HepG2 (cell line): ENCODE results near the gene MTHFD1L. TPM values are rescaled to one million over a fixed set of nuclear protein-coding genes. Genes with fewer than 3 reads are reported as not detected.

ENCODE experiments used
- ETV6 ChIP-seq: sonication (generic); formaldehyde crosslinking; conservative IDR thresholded peaks from 2 replicates; pipeline ENCODE4 v1.4.0; 2020; ENCODE audit warnings: missing genetic modification reagents
- KDM6A ChIP-seq: IDR thresholded peaks from 2 replicates; pipeline ENCODE4 v1.6.1; 2016; ENCODE audit warnings: low read depth
- MAFG ChIP-seq: sonication (generic); formaldehyde crosslinking; IDR thresholded peaks from 2 replicates; pipeline ENCODE4 v1.5.1; 2020; ENCODE audit warnings: mild to moderate bottlenecking, missing genetic modification reagents
- MIER3 ChIP-seq: IDR thresholded peaks from 2 replicates; pipeline ENCODE4 v1.6.1; 2016; ENCODE audit warnings: missing compliant biosample characterization, borderline replicate concordance
- MYPOP ChIP-seq: sonication (generic); formaldehyde crosslinking; IDR thresholded peaks from 2 replicates; pipeline ENCODE4 v1.8.1; 2023; ENCODE audit warnings: mild to moderate bottlenecking, moderate library complexity, missing genetic modification reagents
- SAP130 ChIP-seq: IDR thresholded peaks from 2 replicates; pipeline ENCODE4 v1.6.1; 2016; ENCODE audit warnings: low read depth
- SIX4 ChIP-seq: sonication (generic); formaldehyde crosslinking; IDR thresholded peaks from 2 replicates; pipeline ENCODE4 v1.4.0; 2020; ENCODE audit warnings: missing genetic modification reagents
- SP4 ChIP-seq: sonication (generic); formaldehyde crosslinking; IDR thresholded peaks from 2 replicates; pipeline ENCODE4 v1.8.1; 2023; ENCODE audit warnings: mild to moderate bottlenecking, missing genetic modification reagents
- TARDBP ChIP-seq: sonication (generic); formaldehyde crosslinking; IDR thresholded peaks from 2 replicates; pipeline ENCODE4 v1.8.0; 2022; ENCODE audit warnings: mild to moderate bottlenecking, missing genetic modification reagents
- TRIM24 ChIP-seq: sonication (generic); formaldehyde crosslinking; IDR thresholded peaks from 2 replicates; pipeline ENCODE4 v1.8.0; 2022; ENCODE audit warnings: mild to moderate bottlenecking, missing genetic modification reagents
- ZFP91 ChIP-seq: sonication (generic); formaldehyde crosslinking; IDR thresholded peaks from 2 replicates; pipeline ENCODE4 v1.9.0; 2022; ENCODE audit warnings: missing genetic modification reagents, mild to moderate bottlenecking, borderline replicate concordance
- ZNF383 ChIP-seq: sonication (generic); formaldehyde crosslinking; IDR thresholded peaks from 2 replicates; pipeline ENCODE4 v1.4.0; 2020; ENCODE audit warnings: missing genetic modification reagents, mild to moderate bottlenecking, borderline replicate concordance
- ZNF44 ChIP-seq: sonication (generic); formaldehyde crosslinking; IDR thresholded peaks from 2 replicates; pipeline ENCODE4 v1.5.1; 2020; ENCODE audit warnings: mild to moderate bottlenecking, missing genetic modification reagents
- ZNF512B ChIP-seq: sonication (generic); formaldehyde crosslinking; IDR thresholded peaks from 2 replicates; pipeline ENCODE4 v1.5.1; 2020; ENCODE audit warnings: missing genetic modification reagents, mild to moderate bottlenecking, borderline replicate concordance
- ZNF580 ChIP-seq: IDR thresholded peaks from 2 replicates; pipeline ENCODE4 v1.6.1; 2016; ENCODE audit warnings: low read depth, borderline replicate concordance
- ZNF646 ChIP-seq: sonication (generic); formaldehyde crosslinking; IDR thresholded peaks from 2 replicates; pipeline ENCODE4 v1.9.0; 2021; ENCODE audit warnings: mild to moderate bottlenecking, missing genetic modification reagents
- polyA plus RNA-seq, 8 experiments: library from polyadenylated mRNA; depleted of rRNA in 3 of 8; stranded (reverse) in 7 of 8; unstranded in 1 of 8; fragments of >200 nt; fragmentation: Illumina TruSeq in 4 of 8; extraction: Trizol in 4 of 8; gene quantifications; 2 replicates each; pipeline versions ENCODE4 v1.2.1 to v1.2.3, GENCODE V29; 2011 to 2016; ENCODE audit warnings: low read depth in 4 of 8, missing spikeins in 1 of 8, mixed read lengths in 1 of 8; ENCODE audit not compliant: insufficient read depth in 1 of 8
- total RNA-seq, 5 experiments: library from RNA; depleted of rRNA; stranded (reverse); fragments of >200 nt; fragmentation: Illumina TruSeq; extraction: Trizol; gene quantifications; 2 replicates each; pipeline ENCODE4 v1.2.3, GENCODE V29; 2016; ENCODE audit warnings: low read depth in 1 of 5

Gene MTHFD1L
- total and polyA plus RNA-seq, 2 of the 13 experiments (the other 11 are each of a cell fraction or from before 2014, with no cell fraction given), result 24.0 to 39.6 TPM

- TF ChIP-seq ZNF646, result no peak
- peak; percentile 67; the same call in 1 of the 2 replicates for TF ChIP-seq ZFP91 (CRISPR knock-in tag)
- TF ChIP-seq MIER3 (CRISPR knock-in tag), result 0 out of 2 replicates have a peak, but pooled peaks have one; percentile 63
- TF ChIP-seq SP4, result peak; percentile 78
- TF ChIP-seq ZNF44 (CRISPR knock-in tag), result peak; percentile 23; the same call in 1 of the 2 replicates
- TF ChIP-seq ETV6 (CRISPR knock-in tag), result 0 out of 2 replicates have a peak, but pooled peaks have one; percentile 62
- TF ChIP-seq TARDBP (CRISPR knock-in tag), result peak; percentile 88; the same call in 1 of the 2 replicates
- no peak; the same call in none of the 2 replicates for TF ChIP-seq SAP130
- TF ChIP-seq ZNF580 (CRISPR knock-in tag), result peak; percentile 54; the same call in 1 of the 2 replicates
- no peak for TF ChIP-seq ZNF512B (CRISPR knock-in tag)
- no peak for TF ChIP-seq MAFG (CRISPR knock-in tag)
- TF ChIP-seq MYPOP (CRISPR knock-in tag), result no peak
- peak; percentile 41; the same call in 1 of the 2 replicates for TF ChIP-seq SIX4
- 0 out of 2 replicates have a peak, but pooled peaks have one; percentile 40 for TF ChIP-seq TRIM24 (CRISPR knock-in tag)
- no peak for TF ChIP-seq ZNF383 (CRISPR knock-in tag)
- TF ChIP-seq KDM6A, result peak; percentile 93
These were observed 254.5 kb downstream of the MTHFD1L start (continued) for GRCh38 chr6:151119823-151120524.
